Posterior vena cava (tissue), 2 donors: ENCODE results near the gene FNDC3A. TPM values are rescaled to one million over a fixed set of nuclear protein-coding genes. Genes with fewer than 3 reads are reported as not detected.
"Not testable (repeated sequence)": the region's sequence is repeated elsewhere in the genome, so short reads cannot be mapped to it uniquely, and the experiment has no call there.

Experiments used
- DNase-seq: peaks from one replicate; pipeline ENCODE4 v3.0.0-alpha.2; 2020; ENCODE audit warnings: low spot score
- intact Hi-C, 2 donors: fragments of 100-400 bp; cut with DNase I; formaldehyde crosslinking; loops; one replicate each; pipeline versions ENCODE4 v1.14.1 to v1.14.2; 2022 to 2023
- total RNA-seq, 2 donors: library from RNA; stranded (reverse); fragmentation: NEBNext Ultra II Directional; extraction: Animal tissue kit (Norgen Biotek cat#: 25700); gene quantifications; one replicate each; pipeline ENCODE4 v1.2.1, GENCODE V29; 2021
- donor health status: DM: yes; HTN: yes; CAD: no.
- donor health status: DM: yes; HTN: yes; CAD: no.

Gene FNDC3A
- total RNA-seq, 2 donors from 2014 or later = 49.0 to 52.1 TPM

DNA sequence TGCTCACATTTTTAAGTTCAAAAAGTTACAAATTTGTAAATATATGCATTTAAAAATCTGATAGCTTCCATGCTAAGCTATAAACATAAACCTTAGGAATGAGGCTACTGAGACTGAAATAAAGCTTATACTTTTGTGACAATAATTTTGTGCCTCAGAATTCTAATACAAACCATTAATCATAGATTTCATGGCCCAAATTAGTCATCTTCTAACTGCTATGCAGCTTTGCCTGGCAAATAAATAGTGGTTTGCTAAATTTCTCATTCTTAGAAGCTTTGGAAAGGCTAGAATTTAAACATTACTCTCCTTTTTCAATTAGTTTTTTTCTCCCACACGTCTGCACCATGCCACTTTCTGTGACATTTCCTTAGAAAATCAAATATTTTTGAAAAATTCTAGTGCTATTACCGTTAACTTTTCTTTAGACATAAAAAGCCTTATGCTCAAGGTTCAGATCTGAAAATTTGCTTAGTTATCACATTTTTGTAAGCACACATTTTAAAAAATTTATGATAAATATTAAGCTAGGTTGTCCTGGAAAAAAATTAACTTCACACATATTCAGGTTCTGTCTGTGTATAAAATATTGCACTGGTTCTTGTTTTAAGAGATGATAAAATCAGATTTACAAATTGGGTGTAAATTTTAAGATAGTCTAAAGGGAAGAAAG is 46.9 kb downstream of the FNDC3A start:
- DNase-seq = no peak
- intact Hi-C loops = no loop called here

DNA sequence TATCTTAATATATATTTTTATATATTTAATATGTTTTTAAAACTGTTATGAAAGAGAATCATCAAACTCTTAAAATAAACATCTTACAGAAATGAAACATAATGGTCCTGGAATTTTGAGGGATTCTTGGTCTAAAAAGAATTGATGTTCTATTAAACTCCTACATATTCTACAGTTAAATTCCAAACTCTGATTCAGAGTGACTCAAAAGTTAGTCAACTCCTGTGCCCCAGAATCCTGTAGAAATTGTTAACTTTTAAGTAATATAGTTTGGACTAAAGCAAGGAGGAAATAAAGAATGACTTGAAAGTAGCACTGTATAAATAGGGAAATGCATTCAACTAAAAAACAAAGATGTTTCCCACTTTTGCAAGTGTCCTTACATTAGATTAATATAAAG is 47.7 kb downstream of the FNDC3A start:
- intact Hi-C loops = no loop called here
- DNase-seq = no peak

DNA sequence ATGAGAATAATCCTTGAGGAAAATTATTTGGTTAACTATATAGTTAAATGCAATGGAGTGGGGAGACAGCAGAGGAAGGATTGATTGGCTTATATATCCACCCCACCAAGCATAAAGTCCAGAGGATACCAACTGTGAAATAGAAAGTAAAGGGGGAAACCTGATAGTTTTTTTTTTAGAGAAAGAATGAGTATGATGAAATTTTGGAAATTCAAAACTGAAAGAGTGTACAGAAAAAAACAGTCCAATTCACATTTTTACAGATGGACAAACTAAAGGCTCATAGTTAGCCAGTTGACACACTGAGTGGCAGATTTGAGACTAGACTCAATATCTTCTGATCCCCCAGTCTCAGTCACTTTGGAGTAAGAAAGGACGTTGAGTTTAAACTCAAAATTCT is 51.1 kb downstream of the FNDC3A start:
- intact Hi-C loops = no loop called here
- no peak for DNase-seq

DNA sequence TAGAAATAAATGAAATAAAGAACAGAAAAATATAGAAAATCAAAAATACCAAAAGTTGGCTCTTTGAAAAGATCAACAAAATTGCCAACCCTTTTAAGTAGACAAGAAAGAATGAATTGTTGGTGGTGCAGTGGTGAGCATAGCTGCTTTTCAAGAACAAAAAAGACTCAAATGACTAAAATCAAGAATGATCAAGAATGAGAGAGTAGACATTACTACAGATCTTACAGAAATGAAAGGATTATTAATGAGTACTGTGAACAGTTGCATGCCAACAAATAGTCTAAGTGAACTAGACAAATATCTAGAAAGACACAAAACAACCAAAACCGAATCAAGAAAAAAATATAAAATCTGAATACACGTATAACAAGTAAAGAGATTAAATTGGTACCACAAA is 53.9 kb downstream of the FNDC3A start:
- intact Hi-C loops = no loop called here
- DNase-seq = no peak

DNA sequence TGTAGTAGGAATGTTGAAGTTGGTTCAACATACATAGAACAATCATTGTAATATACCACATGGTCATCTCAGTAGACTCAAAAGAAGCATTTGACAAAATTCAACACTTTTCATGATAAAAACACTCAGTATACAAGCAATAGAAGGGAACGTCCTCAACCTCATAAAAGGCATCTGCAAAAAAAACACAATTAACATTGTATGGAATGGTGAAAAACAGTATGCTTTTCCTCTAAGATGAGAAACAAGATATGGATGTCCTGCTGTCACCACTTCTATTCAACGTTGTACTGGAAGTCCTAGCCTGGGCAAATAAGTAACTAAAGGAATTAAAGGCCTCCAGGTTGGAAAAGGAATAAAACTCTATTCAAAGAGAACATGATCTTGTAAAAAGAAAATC is 54.5 kb downstream of the FNDC3A start:
- no peak for DNase-seq

DNA sequence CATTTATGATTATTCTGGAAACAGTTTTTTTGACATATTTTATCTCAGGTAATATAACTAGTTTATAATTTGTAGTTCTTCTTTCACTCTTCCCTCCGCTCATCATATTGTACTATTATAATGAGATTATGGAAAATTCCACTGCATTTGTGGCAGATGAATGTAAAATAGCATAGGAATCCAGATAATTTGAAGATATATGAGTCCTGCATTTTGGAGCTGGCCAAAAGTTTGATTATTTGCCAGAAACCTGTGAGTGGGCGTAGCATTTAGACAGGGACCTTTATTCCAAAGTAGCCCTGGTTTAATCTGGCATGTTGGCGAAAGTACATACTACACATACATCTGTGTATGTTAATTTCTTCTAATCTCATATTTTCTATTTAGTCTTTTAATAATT is 65.2 kb downstream of the FNDC3A start:
- DNase-seq = no peak
- intact Hi-C loops = no loop called here

More for the DNA sequence above, 54.5 kb downstream of the FNDC3A start:
- intact Hi-C loops = no loop called here

DNA sequence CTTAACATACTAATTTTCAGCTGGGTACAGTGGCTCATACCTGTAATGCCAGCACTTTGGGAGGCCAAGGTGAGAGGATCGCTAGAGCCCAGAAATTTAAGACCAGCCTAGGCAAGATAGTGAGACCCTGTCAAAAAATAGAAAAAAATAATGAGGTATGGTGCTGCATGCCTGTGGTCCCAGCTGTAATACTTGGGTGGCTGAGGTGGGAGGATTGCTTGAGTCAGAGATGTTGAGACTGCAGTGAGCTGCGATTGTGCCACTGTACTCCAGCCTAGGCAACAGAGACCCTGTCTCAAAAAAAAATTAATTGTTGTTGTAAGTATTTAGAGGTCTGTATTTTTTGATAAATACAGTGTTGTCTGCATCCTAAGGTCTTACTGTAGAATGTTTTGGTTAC is 66.8 kb downstream of the FNDC3A start:
- no peak for DNase-seq
- intact Hi-C loops = no loop called here

DNA sequence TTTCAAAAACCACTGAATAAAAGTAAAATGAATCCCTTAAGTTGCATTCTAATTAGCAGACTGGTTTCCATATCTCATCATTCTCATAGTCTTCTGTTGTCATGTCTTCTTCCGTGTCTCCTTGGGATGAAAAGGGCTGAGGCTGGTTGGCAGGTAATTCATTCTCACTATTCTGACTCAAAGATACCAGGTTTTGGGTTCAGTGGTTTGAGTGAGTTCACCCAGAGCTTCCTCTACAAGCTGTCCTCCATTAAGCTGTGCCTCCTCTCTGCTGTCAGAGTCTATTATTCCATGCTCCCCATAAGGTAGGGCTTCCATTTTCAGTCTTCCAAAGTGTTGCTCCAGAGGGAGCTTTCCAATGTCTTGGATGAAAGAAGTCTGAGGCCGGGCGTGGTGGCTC is 68.3 kb downstream of the FNDC3A start:
- intact Hi-C loops = no loop called here
- no peak for DNase-seq

DNA sequence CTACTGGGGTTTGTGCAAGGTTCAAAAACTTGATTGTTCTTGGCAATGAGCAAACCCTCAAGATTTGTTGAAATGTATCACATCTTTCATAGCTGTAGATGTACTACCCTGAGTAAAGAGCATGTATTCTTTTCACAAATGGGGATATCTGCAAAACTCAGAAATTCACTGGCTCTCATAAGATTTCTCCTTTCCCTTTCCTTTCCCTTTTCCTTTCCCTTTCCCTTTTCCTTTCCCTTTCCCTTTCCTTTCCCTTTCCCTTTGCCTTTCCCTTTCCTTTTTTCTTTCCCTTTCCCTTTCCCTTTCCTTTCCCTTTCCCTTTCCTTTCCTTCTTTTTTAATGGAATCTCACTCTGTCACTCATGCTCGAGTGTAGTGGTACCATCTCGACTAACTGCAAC is 69.1 kb downstream of the FNDC3A start:
- intact Hi-C loops = no loop called here
- DNase-seq = no peak

DNA sequence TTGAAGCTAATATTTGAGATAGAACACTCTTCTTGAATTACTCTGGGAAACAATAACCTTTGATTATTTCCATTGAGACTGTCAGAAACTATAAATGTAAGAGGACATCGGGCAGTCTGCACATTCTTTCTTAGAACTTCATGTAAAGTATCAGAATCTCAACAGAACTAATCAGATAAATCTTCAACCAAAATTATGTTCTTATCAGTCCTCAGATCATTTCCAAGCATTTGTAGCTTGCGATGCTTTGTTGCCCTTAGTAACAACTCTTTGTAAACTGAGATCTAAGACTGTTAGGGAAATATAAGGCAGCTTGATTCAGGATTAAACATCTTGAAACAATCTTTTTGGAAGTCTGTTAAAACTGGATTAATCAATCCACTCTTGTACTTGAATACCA is 70.3 kb downstream of the FNDC3A start:
- intact Hi-C loops = no loop called here
- no peak for DNase-seq

DNA sequence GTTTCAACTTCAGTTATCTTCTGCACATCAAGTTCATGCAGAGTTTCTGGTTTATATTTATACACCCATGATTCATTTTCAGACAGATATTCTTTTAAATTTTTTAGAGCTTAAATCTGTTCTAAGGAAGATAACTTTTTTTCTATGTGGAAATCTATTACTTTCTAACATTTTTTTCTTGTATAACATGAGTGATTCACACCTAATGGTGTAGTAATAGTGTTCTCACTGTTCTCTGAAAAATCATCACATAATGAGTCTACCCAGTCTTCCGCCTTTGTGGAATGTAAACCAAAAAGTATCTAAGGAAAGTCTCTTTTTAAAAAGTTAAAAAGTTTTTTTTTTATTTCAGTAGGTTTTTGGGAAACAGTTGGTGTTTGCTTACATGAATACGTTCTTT is 70.8 kb downstream of the FNDC3A start:
- DNase-seq = no peak
- intact Hi-C loops = no loop called here

DNA sequence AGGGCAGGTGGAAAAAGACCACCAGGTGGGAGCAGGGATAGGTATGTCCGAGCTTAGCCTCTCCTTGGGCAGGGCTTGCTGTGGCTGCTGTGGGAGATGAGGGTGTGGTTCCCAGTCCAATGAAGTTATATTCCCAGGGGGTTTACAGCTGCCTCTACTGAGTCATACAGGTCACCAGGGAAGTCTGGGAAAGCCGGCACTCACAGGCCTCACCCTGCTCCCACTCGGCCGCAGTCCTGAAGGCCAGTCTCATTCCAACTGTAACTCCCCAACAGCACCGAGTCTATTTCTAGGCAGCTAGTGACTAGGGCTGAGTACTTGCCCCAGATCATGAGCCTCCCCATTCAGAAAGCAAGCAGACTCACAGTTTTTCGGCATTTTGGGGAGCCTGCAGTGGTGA is 77.1 kb downstream of the FNDC3A start:
- intact Hi-C loops = no loop called here
- DNase-seq = no peak

DNA sequence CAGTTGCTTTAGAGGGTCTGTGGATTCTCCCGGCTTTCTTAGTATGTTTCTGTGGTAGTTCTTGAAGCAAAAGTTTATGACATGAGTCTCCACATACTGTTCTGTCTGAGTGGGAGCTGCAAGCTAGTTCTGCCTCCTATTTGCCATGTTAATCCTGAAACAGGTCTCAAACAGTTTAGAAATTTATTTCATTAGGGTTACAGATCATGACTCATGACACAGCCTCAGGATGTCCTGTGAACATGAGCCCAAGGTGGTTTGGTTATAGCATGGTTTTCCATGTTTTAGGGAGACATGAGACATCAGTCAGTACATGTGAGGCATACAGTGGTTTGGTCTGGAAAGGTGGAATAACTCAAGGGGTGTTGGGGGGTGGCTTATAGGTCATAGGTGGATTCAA is 77.5 kb downstream of the FNDC3A start:
- intact Hi-C loops = no loop called here
- no peak for DNase-seq

DNA sequence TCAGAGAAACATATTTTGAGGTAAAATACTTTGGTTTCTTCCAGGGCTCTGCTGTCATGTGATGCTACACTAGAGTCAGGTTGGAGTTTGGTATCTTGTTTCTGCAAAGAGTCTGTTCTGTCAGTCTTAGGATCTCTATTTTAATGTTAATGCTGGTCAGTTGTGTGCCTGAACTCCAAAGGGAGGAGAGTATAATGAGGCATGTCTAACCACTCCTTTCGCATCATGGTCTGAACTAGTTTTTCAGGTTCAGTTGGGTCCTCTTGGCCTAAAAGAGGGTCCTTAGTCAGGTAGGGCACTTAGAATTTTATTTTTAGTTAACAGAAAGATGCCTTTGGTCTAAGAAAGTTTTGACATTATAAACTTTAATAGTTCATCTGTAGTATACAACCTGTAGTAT is 78.2 kb downstream of the FNDC3A start:
- intact Hi-C loops = no loop called here
- no peak for DNase-seq

DNA sequence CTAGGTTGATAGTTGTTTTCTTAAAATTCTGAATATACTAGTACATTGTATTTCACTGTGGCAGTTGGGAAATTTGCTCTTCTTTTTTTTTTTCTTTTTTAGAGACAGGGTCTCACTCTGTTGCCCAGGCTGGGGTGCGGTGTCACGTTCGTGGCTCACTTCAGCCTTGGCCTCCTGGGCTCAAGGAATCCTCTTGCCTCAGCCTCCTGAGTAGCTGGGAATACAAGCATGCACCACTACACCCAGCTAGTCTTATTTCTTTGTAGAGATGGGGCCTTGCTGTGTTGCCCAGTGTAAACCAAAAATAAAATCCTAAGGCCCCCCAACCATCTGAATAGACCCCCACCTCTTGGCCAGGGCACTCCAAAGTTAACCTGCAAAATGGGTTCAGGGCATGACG is 79.3 kb downstream of the FNDC3A start:
- intact Hi-C loops = no loop called here

DNA sequence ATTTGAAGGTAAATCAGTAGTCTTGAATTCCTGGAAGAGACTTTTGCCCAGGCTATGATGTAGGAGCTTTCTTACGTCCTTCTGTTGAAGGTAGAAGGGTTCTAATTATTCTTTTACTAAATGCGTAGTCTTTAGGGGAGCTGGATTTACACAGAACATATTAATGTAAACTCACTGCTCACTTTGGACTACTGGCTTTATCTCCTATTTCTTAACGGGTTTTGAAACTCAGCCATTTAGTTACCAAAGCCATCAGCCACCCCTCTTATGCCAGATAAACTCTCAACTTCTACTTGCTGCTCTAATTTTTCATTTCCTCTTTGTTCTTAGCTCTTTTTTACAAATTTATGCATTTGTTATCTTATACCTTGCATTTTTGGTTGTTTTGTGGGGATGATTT is 81.5 kb downstream of the FNDC3A start:
- intact Hi-C loops = no loop called here

More for the DNA sequence above, 79.3 kb downstream of the FNDC3A start:
- no peak for DNase-seq

DNA sequence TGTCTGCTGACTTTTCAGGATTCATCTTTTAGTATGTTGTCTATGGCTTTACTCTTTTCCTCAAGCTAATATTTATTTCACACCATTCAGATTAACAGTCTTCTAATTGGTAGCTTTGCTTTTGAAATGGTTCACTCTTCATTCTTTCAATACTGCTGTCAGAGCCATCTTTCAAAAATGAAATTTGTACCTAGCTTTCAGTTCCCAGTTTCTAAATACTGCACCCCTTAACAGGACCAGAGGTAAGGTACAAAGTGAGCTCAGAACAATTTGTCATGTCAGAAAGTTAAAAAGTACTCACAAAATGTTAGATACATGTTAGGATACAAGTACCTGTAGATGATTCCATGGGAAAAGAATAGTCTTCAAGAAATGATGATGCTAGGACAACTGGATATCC is 83.0 kb downstream of the FNDC3A start:
- DNase-seq = no peak
- intact Hi-C loops = no loop called here

More for the DNA sequence above, 81.5 kb downstream of the FNDC3A start:
- DNase-seq = no peak

DNA sequence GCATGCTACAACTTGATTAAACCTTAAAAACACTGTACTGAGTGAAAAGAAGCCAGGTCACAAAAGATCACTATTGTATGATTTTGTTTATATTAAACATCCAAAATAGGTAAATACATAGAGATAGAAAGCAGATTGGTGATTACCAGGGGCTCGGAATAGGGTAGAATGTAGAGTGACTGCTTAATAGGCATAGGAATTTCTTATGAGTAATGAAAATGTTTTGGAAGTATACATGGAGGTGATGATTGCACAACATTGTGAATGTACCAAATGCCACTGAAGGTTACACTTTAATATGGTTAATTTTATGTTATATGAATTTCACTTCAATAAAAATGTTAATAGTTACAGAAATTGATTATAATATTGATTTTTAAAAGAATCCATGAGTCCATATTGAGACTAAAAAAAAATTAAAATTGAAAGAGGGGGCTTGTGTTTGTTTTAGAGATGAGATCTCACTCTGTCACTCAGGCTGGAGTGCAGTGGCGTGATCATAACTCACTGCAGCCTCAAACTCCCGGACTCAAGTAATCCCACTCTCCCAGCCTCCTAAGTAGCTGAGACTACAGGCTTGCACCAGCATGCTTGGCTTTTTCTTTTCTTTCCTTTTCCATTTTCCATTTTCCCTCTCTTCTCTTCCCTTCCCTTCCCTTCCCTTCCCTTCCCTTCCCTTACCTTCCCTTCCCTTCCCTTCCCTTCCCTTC is 85.1 kb downstream of the FNDC3A start:
- intact Hi-C loops = no loop called here
- DNase-seq = no peak

DNA sequence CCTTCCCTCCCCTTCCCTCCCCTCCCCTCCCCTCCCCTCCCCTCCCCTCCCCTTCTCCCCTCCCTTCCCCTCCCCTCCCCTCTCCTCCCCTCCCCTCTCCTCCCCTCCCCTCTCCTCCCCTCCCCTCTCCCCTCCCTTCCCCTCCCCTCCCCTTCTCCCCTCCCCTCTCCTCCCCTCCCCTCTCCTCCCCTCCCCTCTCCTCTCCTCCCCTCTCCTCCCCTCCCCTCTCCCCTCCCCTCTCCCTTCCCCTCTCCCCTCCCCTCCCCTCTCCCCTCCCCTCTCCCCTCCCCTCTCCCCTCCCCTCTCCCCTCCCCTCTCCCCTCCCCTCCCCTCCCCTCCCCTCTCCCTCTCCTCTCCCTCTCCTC is 85.7 kb downstream of the FNDC3A start:
- DNase-seq, intact Hi-C loops: not testable (repeated sequence)

DNA sequence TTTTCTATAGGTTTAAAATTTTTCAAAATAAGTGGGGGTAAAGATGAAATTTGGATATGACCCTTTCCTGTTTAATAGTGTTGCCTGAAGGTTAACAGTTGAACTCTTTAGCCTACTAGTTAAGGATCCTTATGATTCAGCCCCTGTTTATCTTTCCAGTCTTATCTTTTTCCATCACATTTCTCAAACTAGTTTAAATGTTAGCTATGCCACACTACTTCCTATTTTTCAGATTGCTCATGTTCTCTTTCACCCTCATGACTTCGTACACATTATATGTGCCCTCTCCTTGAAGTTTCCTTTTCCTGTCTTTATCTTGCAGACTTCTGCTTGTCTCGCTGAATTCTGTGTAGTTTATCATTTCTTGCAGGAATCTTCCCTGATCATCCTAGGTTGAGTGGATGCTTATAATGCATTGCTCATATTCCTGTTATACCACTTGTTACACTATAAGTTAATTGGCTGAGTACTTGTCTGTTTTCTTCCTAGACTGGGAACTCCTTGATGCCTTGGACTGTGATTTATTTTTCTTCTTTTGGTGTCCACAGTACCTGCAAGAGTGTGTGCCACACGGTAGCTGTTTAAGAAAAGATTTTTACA is 86.7 kb downstream of the FNDC3A start:
- intact Hi-C loops = no loop called here
- no peak for DNase-seq

DNA sequence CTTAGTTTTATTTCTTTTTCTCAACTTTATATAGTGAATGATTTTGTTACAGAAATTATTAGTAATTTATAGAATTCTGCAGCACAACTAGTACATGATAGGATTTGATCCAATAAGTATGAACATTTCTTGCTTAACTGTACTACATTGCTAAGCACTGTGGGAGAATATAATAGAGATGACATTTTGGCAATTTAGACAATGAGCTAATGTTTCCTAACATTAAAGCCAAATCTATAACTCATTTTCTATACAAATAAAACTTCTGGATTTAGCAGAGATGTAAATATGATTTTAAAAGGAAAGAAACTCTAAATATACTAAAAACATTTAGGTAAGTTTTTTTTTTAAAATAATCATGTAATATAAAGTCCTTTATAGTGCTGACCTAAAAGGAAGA is 87.3 kb downstream of the FNDC3A start:
- no peak for DNase-seq

More for the DNA sequence above, 87.3 kb downstream of the FNDC3A start:
- intact Hi-C loops = no loop called here
